HepG2 (cell line): ENCODE data around the gene MBLAC1. TPM values are rescaled to one million over a fixed set of nuclear protein-coding genes. Genes with fewer than 3 reads are reported as not detected.

ENCODE experiments used
- ATF7 ChIP-seq, 2 experiments: fragments of 450-650 bp in 1 of 2; sonication (generic) in 1 of 2; formaldehyde crosslinking in 1 of 2; IDR thresholded peaks; 2 replicates each; pipeline versions ENCODE4 v1.4.0 to v1.6.1; 2016 to 2020; ENCODE audit warnings: antibody characterized with exemption in 1 of 2, mild to moderate bottlenecking in 1 of 2, missing genetic modification reagents in 1 of 2
- GMEB2 ChIP-seq: IDR thresholded peaks from 2 replicates; pipeline ENCODE4 v1.6.1; 2016; ENCODE audit warnings: missing biosample characterization, missing genetic modification reagents, low read depth
- HES4 ChIP-seq: sonication (generic); formaldehyde crosslinking; IDR thresholded peaks from 2 replicates; pipeline ENCODE4 v1.9.0; 2021; ENCODE audit warnings: mild to moderate bottlenecking, missing genetic modification reagents, borderline replicate concordance
- HNF1A ChIP-seq, 2 experiments: sonication (generic) in 1 of 2; formaldehyde crosslinking in 1 of 2; IDR thresholded peaks; 2 replicates each; pipeline versions ENCODE4 v1.4.0 to v1.6.1; 2016 to 2020; ENCODE audit warnings: borderline replicate concordance in 1 of 2, low read depth in 1 of 2, mild to moderate bottlenecking in 1 of 2, missing genetic modification reagents in 1 of 2
- MLX ChIP-seq: IDR thresholded peaks from 2 replicates; pipeline ENCODE4 v1.6.1; 2016
- RBM39 ChIP-seq: fragments of 200-400 bp; formaldehyde crosslinking; IDR thresholded peaks from one replicate; pipeline ENCODE4 v1.6.1; 2018; ENCODE audit warnings: antibody characterized with exemption, mild to moderate bottlenecking, low read depth, low read length; ENCODE audit not compliant: poor library complexity, severe bottlenecking
- SRSF1 ChIP-seq: fragments of 200-400 bp; formaldehyde crosslinking; optimal IDR thresholded peaks from 2 replicates; pipeline ENCODE3; 2017; ENCODE audit warnings: mild to moderate bottlenecking, low read depth, low read length, moderate library complexity
- TSC22D2 ChIP-seq: sonication (generic); formaldehyde crosslinking; IDR thresholded peaks from 2 replicates; pipeline ENCODE4 v1.5.1; 2020; ENCODE audit warnings: missing genetic modification reagents, mild to moderate bottlenecking, borderline replicate concordance
- ZBTB25 ChIP-seq: IDR thresholded peaks from 2 replicates; pipeline ENCODE4 v1.6.1; 2018; ENCODE audit warnings: missing genetic modification reagents
- ZNF274 ChIP-seq: sonication (generic); formaldehyde crosslinking; IDR thresholded peaks from 2 replicates; pipeline ENCODE4 v1.5.1; 2020; ENCODE audit warnings: mild to moderate bottlenecking, missing genetic modification reagents
- ZNF280B ChIP-seq: sonication (generic); formaldehyde crosslinking; IDR thresholded peaks from 2 replicates; pipeline ENCODE4 v1.5.0; 2020; ENCODE audit warnings: missing genetic modification reagents, mild to moderate bottlenecking, borderline replicate concordance
- ZNF281 ChIP-seq: sonication (generic); formaldehyde crosslinking; IDR thresholded peaks from 2 replicates; pipeline ENCODE4 v1.4.0; 2020; ENCODE audit warnings: missing genetic modification reagents, borderline replicate concordance
- ZNF749 ChIP-seq: sonication (generic); formaldehyde crosslinking; IDR thresholded peaks from 2 replicates; pipeline ENCODE4 v1.8.0; 2022; ENCODE audit warnings: mild to moderate bottlenecking, missing genetic modification reagents, moderate library complexity, borderline replicate concordance
- polyA plus RNA-seq, 8 experiments: library from polyadenylated mRNA; depleted of rRNA in 3 of 8; stranded (reverse) in 7 of 8; unstranded in 1 of 8; fragments of >200 nt; fragmentation: Illumina TruSeq in 4 of 8; extraction: Trizol in 4 of 8; gene quantifications; 2 replicates each; pipeline versions ENCODE4 v1.2.1 to v1.2.3, GENCODE V29; 2011 to 2016; ENCODE audit warnings: low read depth in 4 of 8, missing spikeins in 1 of 8, mixed read lengths in 1 of 8; ENCODE audit not compliant: insufficient read depth in 1 of 8
- total RNA-seq, 5 experiments: library from RNA; depleted of rRNA; stranded (reverse); fragments of >200 nt; fragmentation: Illumina TruSeq; extraction: Trizol; gene quantifications; 2 replicates each; pipeline ENCODE4 v1.2.3, GENCODE V29; 2016; ENCODE audit warnings: low read depth in 1 of 5

Gene MBLAC1
- total and polyA plus RNA-seq, 2 of the 13 experiments (the other 11 are each of a cell fraction or from before 2014, with no cell fraction given), result 0.79 to 2.1 TPM

GRCh38 chr7:100148559-100149328, 22.0 kb downstream of the MBLAC1 start, which contains the start of gene LAMTOR4 (continued):
- TF ChIP-seq HES4 (CRISPR knock-in tag) (no peak), RBM39 (peak; percentile 85), SRSF1 (peak; percentile 78), MLX (peak; percentile 63; the same call in 1 of the 2 replicates), ZBTB25 (CRISPR knock-in tag) (peak; percentile 68; the same call in 1 of the 2 replicates), ZNF281 (CRISPR knock-in tag) (no peak), ZNF274 (peak; percentile 69; the same call in 1 of the 2 replicates), HNF1A (IDR thresholded peaks at IDR 0.05; ENCODE audit: low read depth) (no peak), HNF1A (CRISPR knock-in tag; IDR thresholded peaks at IDR 0.05; ENCODE audit: borderline replicate concordance) (peak; percentile 47; the same call in 1 of the 2 replicates), ZNF280B (0 out of 2 replicates have a peak, but pooled peaks have one; percentile 2), GMEB2 (CRISPR knock-in tag) (no peak), ATF7 (IDR thresholded peaks at IDR 0.05) (no peak), ATF7 (CRISPR knock-in tag; IDR thresholded peaks at IDR 0.05) (no peak), TSC22D2 (peak; percentile 86), ZNF749 (CRISPR knock-in tag) (no peak)
